GM12873 (cell line): ENCODE measurements around the gene NALCN.

ENCODE experiments used
- CTCF ChIP-seq: IDR thresholded peaks from 2 replicates; pipeline ENCODE4 v1.5.1; 2012; ENCODE audit warnings: low read depth, mild to moderate bottlenecking, moderate library complexity, low read length, control low read depth; ENCODE audit not compliant: insufficient read depth; ENCODE audit errors: missing control alignments

Gene NALCN

GRCh38 chr13:101382701-101383100, 33.6 kb downstream of the NALCN start:
- TF ChIP-seq CTCF: no peak

- no peak for TF ChIP-seq CTCF
These were observed 34.2 kb downstream of the NALCN start for GRCh38 chr13:101382086-101382485.

DNA sequence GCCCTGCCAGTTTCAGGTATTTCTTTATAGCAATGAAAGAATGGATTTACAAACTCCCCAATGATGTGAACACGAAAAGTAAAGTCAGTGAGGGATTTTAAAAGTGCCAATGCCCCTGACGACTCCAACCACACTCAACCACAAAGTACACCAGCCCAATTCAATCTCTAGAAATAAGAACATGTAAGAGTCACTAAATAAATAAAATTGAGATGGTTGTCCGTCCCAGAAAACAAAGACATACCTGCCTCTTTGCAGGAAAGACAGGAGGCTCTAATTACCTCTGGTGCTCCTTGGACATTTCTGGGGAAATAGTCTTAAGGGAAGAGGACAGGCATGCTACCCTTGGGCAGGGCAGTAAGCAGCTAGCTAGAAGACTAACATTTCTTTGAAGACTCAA, 55.8 kb downstream of the NALCN start:
- no peak for TF ChIP-seq CTCF

DNA sequence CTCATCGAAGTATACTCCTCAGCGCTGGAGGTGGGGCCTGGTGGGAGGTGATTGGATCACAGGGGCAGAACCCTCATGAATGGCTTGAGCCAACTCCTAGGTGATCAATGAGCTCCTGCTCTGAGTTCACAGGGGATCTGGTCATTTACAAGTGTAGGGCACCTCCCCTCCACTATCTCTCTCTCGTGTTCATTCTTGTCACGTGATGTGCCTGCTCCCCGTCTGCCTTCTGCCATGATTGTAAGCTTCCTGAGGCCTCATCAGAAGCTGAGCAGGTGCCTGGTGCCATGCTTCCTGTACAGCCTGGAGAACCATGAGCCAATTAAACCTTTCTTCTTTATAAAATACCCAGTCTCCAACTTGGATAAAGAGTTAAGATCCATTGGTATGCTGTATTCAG, 61.4 kb downstream of the NALCN start:
- no peak for TF ChIP-seq CTCF

DNA sequence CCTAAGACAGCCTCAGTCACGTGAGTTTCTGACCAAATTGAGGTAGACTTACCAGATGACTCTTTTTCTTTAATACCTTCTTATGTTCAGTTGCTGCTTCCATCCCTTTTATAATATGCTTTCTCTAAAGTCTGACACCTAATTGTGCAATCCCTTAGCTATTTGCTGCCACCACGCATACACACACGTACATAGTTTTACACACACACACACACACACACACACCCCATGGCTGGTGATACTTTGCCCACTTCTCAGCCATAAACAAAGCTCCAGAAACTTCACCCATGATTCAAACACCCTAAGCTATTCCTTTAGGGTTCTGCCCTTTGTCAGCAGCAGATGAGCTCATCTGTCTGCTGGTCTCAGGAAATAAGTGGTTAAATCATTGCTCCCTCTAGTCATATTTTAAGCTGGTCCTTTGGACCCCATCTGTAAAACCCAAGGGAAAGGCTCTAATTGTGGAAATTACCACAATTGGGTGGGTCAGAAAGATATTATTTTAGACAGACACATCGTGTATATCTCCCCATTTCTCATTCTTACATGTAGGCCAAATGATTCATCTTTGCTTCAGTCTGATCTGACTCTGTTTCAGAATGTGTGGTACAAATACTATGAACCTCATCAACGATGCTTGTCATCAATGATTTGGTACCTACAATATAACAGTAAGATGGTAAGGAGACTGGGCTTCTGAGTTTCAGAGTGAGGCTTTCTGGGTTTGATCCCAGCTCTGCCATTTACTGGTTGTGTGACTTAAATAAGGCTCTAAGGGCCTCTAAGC, 69.2 kb downstream of the NALCN start:
- TF ChIP-seq CTCF: no peak

DNA sequence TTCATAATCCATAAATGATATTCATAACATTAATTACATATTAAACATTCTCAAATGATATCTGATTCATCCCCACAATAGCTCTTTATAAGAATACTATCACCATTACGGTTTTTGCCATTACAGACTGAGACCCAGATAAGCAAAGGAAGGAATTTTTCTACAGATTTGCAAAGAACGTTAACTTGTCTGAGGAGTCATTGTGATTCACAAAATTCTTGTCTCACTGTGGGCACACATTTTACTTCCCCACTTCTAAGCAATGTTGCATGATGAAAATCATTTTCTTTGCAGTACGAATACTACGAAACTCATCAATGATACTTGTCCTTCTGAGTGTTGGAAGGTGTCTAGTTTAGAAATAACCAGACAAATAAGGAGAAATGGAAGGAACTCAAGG, 70.1 kb downstream of the NALCN start:
- TF ChIP-seq CTCF: no peak

DNA sequence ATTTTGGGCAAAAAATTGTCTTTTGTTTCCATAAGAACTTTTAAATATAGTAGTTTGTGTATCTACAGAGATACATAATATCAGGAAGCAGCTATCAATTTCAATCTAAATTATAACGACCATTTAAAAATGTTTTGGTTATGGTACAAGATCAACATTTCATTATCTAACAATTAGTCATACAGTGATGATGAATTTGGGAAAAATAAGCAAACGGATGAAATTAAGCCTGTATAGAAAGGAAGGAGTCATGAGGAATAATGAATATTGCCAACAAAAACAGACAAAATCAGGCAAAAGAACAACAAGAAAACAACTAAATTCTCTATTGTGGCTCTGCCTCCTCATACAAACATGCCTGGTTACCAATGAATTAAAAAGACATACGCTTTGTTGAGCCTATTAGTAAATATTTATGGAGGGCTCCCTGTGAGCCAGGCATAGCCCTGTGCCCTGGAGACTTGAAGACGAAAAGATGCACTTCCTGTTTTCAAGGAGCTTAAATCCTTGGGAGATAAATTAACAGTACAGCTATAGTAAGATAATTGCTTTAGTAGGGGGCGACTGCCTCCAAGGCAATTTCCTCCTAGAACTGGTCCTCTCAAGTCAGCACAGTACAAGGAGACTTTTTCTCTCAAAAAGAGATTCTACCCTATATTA, 73.0 kb downstream of the NALCN start:
- no peak for TF ChIP-seq CTCF
